ENCODE measurements around the gene OSER1. TPM values are rescaled to one million over a fixed set of nuclear protein-coding genes. Genes with fewer than 3 reads are reported as not detected.

OSER1 gene
- total and polyA plus RNA-seq, 2 donors (not counting 1 experiment from before 2014, with no cell fraction given), result 50.9 to 73.2 TPM

DNA sequence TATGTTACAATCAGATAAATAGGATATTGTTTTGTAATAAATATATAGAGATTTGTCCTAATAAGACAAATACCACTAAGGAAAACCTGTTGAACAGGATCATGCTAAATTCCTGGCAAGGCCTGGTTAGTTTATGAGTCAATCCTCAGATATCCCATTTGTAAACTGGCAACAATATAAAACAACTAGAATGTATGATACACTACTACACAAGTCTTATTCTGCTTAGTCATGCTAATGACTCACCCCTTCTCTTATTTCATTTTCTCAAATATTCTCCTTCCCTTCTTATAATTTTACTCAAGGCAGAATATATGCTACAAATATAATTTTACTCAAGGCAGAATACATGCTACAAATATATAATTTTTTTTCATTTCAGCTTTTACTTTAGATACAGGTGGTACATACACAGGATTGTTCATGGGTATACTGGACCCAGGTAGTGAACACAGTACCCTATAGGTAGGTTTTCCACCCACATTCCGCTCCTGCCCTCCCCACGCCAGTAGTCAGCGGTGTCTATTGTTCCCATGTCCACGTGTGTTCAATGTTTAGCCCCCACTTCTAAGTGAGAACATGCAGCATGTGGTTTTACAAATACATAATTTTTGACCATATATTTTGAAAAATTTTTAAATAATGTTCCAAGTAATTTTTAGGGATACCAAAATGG lies 6.3 kb downstream of the OSER1 start:
- peak overlapping the region; percentile 62 for H3K4me2 ChIP-seq (ENCODE audit: extremely low read depth, insufficient read depth, low read length)
- peaks cover 7% of the 10 kb centered on the region for H3K36me3 ChIP-seq (ENCODE audit: control insufficient read depth, insufficient read depth, low read length)
- DNase-seq (ENCODE audit: low read depth in 2 of 2), result peak; percentile 94 to 97
- peaks cover 73% of the 10 kb centered on the region for H3K79me2 ChIP-seq (ENCODE audit: control insufficient read depth, insufficient read depth, low read length)
- H3K27me3 ChIP-seq (ENCODE audit: control insufficient read depth, insufficient read depth, low read length), result no peaks in the 10 kb centered on the region
- no peak overlapping the region for H2AFZ ChIP-seq (ENCODE audit: low read length)
- peak overlapping the region in 2 of 4 experiments; percentile 11 to 15 for H3K4me3 ChIP-seq (replicated peaks in 1 of 4; ENCODE audit: control extremely low read depth in 1 of 4, insufficient read depth in 1 of 4, low read depth in 3 of 4, low read length in 4 of 4)
- H4K20me1 ChIP-seq (ENCODE audit: control insufficient read depth, extremely low read depth, insufficient read depth, low read length), result no peaks in the 10 kb centered on the region
- no peaks in the 10 kb centered on the region for H3K9me3 ChIP-seq (ENCODE audit: control insufficient read depth, insufficient read depth, low read depth, low read length)
- no peak overlapping the region for H3K9ac ChIP-seq (ENCODE audit: insufficient read depth, low read length)
- peaks cover 27% of the 10 kb centered on the region for H3K4me1 ChIP-seq (ENCODE audit: control insufficient read depth, extremely low read depth, insufficient read depth, low read length)
- peak overlapping the region; percentile 58 for H3K27ac ChIP-seq (ENCODE audit: insufficient read depth, low read length)
- TF ChIP-seq, protein P1, sequence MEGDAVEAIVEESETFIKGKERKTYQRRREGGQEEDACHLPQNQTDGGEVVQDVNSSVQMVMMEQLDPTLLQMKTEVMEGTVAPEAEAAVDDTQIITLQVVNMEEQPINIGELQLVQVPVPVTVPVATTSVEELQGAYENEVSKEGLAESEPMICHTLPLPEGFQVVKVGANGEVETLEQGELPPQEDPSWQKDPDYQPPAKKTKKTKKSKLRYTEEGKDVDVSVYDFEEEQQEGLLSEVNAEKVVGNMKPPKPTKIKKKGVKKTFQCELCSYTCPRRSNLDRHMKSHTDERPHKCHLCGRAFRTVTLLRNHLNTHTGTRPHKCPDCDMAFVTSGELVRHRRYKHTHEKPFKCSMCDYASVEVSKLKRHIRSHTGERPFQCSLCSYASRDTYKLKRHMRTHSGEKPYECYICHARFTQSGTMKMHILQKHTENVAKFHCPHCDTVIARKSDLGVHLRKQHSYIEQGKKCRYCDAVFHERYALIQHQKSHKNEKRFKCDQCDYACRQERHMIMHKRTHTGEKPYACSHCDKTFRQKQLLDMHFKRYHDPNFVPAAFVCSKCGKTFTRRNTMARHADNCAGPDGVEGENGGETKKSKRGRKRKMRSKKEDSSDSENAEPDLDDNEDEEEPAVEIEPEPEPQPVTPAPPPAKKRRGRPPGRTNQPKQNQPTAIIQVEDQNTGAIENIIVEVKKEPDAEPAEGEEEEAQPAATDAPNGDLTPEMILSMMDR (conservative IDR thresholded peaks at IDR 0.05 in 1 of 2, IDR thresholded peaks at IDR 0.05 in 1 of 2; ENCODE audit: low read depth in 1 of 2, low read length in 2 of 2), result no peak
- TF ChIP-seq EZH2 (IDR thresholded peaks at IDR 0.05; ENCODE audit: low read length, missing control alignments), result no peak

DNA sequence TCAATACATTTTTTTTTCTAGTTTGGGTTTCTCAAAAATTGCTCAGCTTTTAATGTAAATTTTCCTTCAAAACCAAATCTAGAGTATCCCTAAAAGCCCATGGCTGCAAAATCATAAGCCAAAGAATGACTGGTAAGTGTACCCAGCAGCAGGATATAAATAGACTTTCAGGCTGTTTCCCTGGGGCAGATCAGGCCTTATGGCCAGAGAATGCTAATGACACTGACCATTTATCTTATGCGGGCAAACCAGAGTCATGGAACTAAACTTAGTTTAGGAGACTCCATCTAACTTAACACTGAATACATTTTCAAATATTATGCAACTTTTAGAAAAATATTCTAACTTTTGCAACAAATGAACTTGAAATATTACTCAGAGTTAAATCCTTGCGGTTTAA lies 7.4 kb downstream of the OSER1 start:
- Histone ChIP-seq H2AFZ (ENCODE audit: low read length) (no peak overlapping the region), H3K27ac (ENCODE audit: insufficient read depth, low read length) (peak overlapping the region; percentile 34), H3K4me1 (ENCODE audit: control insufficient read depth, extremely low read depth, insufficient read depth, low read length) (peaks cover 24% of the 10 kb centered on the region), H3K36me3 (ENCODE audit: control insufficient read depth, insufficient read depth, low read length) (peaks cover 11% of the 10 kb centered on the region), H3K9me3 (ENCODE audit: control insufficient read depth, insufficient read depth, low read depth, low read length) (no peaks in the 10 kb centered on the region), H4K20me1 (ENCODE audit: control insufficient read depth, extremely low read depth, insufficient read depth, low read length) (no peaks in the 10 kb centered on the region), H3K9ac (ENCODE audit: insufficient read depth, low read length) (no peak overlapping the region), H3K4me3 (replicated peaks in 1 of 4; ENCODE audit: control extremely low read depth in 1 of 4, insufficient read depth in 1 of 4, low read depth in 3 of 4, low read length in 4 of 4) (no peak overlapping the region), H3K79me2 (ENCODE audit: control insufficient read depth, insufficient read depth, low read length) (peaks cover 67% of the 10 kb centered on the region), H3K4me2 (ENCODE audit: extremely low read depth, insufficient read depth, low read length) (no peak overlapping the region), H3K27me3 (ENCODE audit: control insufficient read depth, insufficient read depth, low read length) (no peaks in the 10 kb centered on the region)
- TF ChIP-seq, protein P1 (conservative IDR thresholded peaks at IDR 0.05 in 1 of 2, IDR thresholded peaks at IDR 0.05 in 1 of 2; ENCODE audit: low read depth in 1 of 2, low read length in 2 of 2), result no peak
- TF ChIP-seq EZH2 (IDR thresholded peaks at IDR 0.05; ENCODE audit: low read length, missing control alignments), result no peak
- DNase-seq (ENCODE audit: low read depth in 2 of 2), result peak; percentile 37 to 63

DNA sequence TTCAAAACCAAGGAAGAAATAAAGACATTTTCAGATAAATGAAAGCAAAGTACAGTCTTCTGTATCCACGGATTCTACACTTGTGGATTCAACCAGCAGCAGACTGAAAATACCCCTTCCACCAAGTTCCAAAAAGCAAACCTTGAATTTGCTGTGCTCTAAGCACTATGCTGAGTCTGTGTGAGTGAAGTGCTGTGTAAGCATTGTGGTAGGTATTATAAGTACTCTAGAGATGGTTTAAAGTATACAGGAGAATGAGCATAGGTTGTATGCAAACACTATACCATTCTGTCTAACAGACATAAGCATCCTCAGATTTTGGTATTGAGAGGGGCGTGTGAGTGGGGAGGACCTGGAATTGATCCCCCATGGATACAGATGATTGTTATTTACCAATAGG lies 9.6 kb downstream of the OSER1 start:
- no peak overlapping the region for H3K4me3 ChIP-seq (replicated peaks in 1 of 4; ENCODE audit: control extremely low read depth in 1 of 4, insufficient read depth in 1 of 4, low read depth in 3 of 4, low read length in 4 of 4)
- no peaks in the 10 kb centered on the region for H3K27me3 ChIP-seq (ENCODE audit: control insufficient read depth, insufficient read depth, low read length)
- DNase-seq (ENCODE audit: low read depth in 2 of 2), result no peak
- peaks cover 19% of the 10 kb centered on the region for H3K36me3 ChIP-seq (ENCODE audit: control insufficient read depth, insufficient read depth, low read length)
- no peaks in the 10 kb centered on the region for H3K9me3 ChIP-seq (ENCODE audit: control insufficient read depth, insufficient read depth, low read depth, low read length)
- H3K9ac ChIP-seq (ENCODE audit: insufficient read depth, low read length), result no peak overlapping the region
- no peaks in the 10 kb centered on the region for H4K20me1 ChIP-seq (ENCODE audit: control insufficient read depth, extremely low read depth, insufficient read depth, low read length)
- peaks cover 24% of the 10 kb centered on the region for H3K4me1 ChIP-seq (ENCODE audit: control insufficient read depth, extremely low read depth, insufficient read depth, low read length)
- TF ChIP-seq, protein P1 (conservative IDR thresholded peaks at IDR 0.05 in 1 of 2, IDR thresholded peaks at IDR 0.05 in 1 of 2; ENCODE audit: low read depth in 1 of 2, low read length in 2 of 2), result no peak
- TF ChIP-seq EZH2 (IDR thresholded peaks at IDR 0.05; ENCODE audit: low read length, missing control alignments), result no peak
- H2AFZ ChIP-seq (ENCODE audit: low read length), result no peak overlapping the region
- H3K27ac ChIP-seq (ENCODE audit: insufficient read depth, low read length), result no peak overlapping the region
- no peak overlapping the region for H3K4me2 ChIP-seq (ENCODE audit: extremely low read depth, insufficient read depth, low read length)
- peaks cover 46% of the 10 kb centered on the region for H3K79me2 ChIP-seq (ENCODE audit: control insufficient read depth, insufficient read depth, low read length)
